ENCODE data around the gene DDAH2. TPM values are rescaled to one million over a fixed set of nuclear protein-coding genes. Genes with fewer than 3 reads are reported as not detected.

DDAH2 gene
- total RNA-seq, 2 donors from 2014 or later = 92.1 to 98.7 TPM

DNA sequence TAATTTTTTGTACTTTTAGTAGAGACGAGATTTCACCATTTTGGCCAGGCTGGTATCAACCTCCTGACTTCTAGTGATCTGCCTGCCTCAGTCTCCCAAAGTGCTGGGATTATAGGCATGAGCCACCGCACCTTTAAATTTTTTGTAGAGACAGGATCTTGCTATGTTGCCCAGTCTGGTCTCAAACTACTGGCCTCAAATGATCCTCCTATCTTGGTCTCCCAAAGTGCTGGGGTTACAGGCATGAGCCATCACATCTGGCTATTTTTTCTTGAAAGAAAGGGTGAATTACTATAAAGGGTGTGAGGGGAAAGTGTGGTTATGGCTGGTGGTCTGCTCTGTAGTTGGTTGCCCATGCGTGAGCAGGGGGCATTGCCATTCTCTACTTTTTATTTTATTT is 20.9 kb downstream of the DDAH2 start:
- no peak overlapping the region for H3K4me3 ChIP-seq
- no peak overlapping the region for H3K27ac ChIP-seq
- H3K36me3 ChIP-seq = no peaks in the 10 kb centered on the region
- no peaks in the 10 kb centered on the region for H3K27me3 ChIP-seq
- no peak for DNase-seq
- no peaks in the 10 kb centered on the region for H3K4me1 ChIP-seq
- no peak overlapping the region for H3K9ac ChIP-seq (ENCODE audit: low read depth in 2 of 2, low read length in 2 of 2)
- TF ChIP-seq, protein P1, sequence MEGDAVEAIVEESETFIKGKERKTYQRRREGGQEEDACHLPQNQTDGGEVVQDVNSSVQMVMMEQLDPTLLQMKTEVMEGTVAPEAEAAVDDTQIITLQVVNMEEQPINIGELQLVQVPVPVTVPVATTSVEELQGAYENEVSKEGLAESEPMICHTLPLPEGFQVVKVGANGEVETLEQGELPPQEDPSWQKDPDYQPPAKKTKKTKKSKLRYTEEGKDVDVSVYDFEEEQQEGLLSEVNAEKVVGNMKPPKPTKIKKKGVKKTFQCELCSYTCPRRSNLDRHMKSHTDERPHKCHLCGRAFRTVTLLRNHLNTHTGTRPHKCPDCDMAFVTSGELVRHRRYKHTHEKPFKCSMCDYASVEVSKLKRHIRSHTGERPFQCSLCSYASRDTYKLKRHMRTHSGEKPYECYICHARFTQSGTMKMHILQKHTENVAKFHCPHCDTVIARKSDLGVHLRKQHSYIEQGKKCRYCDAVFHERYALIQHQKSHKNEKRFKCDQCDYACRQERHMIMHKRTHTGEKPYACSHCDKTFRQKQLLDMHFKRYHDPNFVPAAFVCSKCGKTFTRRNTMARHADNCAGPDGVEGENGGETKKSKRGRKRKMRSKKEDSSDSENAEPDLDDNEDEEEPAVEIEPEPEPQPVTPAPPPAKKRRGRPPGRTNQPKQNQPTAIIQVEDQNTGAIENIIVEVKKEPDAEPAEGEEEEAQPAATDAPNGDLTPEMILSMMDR (IDR thresholded peaks at IDR 0.05) = no peak
- H3K9me3 ChIP-seq = no peaks in the 10 kb centered on the region
- intact Hi-C loops (cut with DNase I) = no loop called here

DNA sequence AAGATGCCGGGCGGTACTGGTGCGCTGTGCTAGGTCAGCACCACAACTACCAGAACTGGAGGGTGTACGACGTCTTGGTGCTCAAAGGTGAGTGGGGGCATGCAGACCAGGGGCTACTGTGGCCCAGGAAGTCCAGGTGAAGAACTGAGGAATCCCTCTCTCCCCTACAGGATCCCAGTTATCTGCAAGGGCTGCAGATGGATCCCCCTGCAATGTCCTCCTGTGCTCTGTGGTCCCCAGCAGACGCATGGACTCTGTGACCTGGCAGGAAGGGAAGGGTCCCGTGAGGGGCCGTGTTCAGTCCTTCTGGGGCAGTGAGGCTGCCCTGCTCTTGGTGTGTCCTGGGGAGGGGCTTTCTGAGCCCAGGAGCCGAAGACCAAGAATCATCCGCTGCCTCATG is 21.4 kb downstream of the DDAH2 start:
- no peaks in the 10 kb centered on the region for H3K36me3 ChIP-seq
- no peaks in the 10 kb centered on the region for H3K27me3 ChIP-seq
- intact Hi-C loops (cut with DNase I) = no loop called here
- no peak overlapping the region for H3K4me3 ChIP-seq
- TF ChIP-seq, protein P1 (IDR thresholded peaks at IDR 0.05) = no peak
- DNase-seq = no peak
- no peaks in the 10 kb centered on the region for H3K4me1 ChIP-seq
- no peak overlapping the region for H3K27ac ChIP-seq
- H3K9me3 ChIP-seq = no peaks in the 10 kb centered on the region
- H3K9ac ChIP-seq (ENCODE audit: low read depth in 2 of 2, low read length in 2 of 2) = no peak overlapping the region

DNA sequence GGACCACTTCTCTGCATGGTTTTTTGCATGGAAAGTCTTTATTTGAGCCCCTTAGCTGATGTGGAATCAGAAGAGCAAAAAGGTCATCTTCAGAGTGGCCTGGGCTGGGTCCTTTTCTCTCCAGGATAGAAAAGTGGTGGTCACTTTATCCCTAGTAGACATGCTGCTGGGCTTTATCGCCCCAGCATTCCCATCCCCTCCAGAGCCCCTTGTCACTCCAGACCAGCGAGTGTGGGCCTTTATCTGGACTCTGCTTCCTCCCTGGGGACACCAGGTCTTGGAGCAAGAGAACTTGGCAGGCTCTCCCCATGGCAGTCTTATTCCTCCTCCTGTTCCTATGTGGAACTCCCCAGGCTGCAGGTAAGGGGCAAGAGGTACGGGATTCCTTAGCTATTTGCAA is 22.5 kb downstream of the DDAH2 start, which contains the start of gene LY6G6F:
TSS of gene LY6G6F (plus strand) at position 268 of the 400 bp plus-strand sequence. CDS start at position 309, 41 bp downstream.
- no peaks in the 10 kb centered on the region for H3K36me3 ChIP-seq
- no peaks in the 10 kb centered on the region for H3K9me3 ChIP-seq
- TF ChIP-seq, protein P1 (IDR thresholded peaks at IDR 0.05) = no peak
- peaks cover 6% of the 10 kb centered on the region for H3K4me1 ChIP-seq
- no peak for DNase-seq
- no peak within 1 kb of the TSS for H3K27ac ChIP-seq
- intact Hi-C loops (cut with DNase I) = no loop called here
- H3K27me3 ChIP-seq = no peaks in the 10 kb centered on the region
- no peak within 1 kb of the TSS for H3K4me3 ChIP-seq
- no peak within 1 kb of the TSS for H3K9ac ChIP-seq (ENCODE audit: low read depth in 2 of 2, low read length in 2 of 2)

DNA sequence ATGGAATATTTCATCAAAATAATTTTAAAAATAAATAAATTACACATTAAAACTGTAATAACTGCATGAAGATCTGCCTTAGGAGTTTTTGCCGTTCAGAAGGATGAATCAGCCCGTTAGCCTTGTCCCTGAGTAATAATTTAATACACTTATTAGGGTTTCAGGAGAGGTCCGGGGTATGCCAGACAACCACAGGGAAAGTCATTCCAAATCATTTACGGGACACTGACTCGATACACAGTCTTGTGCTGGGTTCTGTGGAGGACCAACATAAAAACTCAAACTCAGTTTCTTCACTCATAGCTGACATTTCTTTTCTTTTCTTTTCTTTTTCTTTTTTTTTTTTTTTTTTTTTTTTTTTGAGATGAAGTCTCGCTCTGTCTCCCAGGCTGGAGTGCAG is 23.2 kb downstream of the DDAH2 start:
- Histone ChIP-seq H3K27me3 (no peaks in the 10 kb centered on the region), H3K9ac (ENCODE audit: low read depth in 2 of 2, low read length in 2 of 2) (no peak overlapping the region), H3K4me3 (no peak overlapping the region), H3K4me1 (peaks cover 12% of the 10 kb centered on the region), H3K36me3 (no peaks in the 10 kb centered on the region), H3K27ac (no peak overlapping the region), H3K9me3 (no peaks in the 10 kb centered on the region)
- TF ChIP-seq, protein P1 (IDR thresholded peaks at IDR 0.05) = no peak
- intact Hi-C loops (cut with DNase I) = no loop called here
- DNase-seq = no peak

DNA sequence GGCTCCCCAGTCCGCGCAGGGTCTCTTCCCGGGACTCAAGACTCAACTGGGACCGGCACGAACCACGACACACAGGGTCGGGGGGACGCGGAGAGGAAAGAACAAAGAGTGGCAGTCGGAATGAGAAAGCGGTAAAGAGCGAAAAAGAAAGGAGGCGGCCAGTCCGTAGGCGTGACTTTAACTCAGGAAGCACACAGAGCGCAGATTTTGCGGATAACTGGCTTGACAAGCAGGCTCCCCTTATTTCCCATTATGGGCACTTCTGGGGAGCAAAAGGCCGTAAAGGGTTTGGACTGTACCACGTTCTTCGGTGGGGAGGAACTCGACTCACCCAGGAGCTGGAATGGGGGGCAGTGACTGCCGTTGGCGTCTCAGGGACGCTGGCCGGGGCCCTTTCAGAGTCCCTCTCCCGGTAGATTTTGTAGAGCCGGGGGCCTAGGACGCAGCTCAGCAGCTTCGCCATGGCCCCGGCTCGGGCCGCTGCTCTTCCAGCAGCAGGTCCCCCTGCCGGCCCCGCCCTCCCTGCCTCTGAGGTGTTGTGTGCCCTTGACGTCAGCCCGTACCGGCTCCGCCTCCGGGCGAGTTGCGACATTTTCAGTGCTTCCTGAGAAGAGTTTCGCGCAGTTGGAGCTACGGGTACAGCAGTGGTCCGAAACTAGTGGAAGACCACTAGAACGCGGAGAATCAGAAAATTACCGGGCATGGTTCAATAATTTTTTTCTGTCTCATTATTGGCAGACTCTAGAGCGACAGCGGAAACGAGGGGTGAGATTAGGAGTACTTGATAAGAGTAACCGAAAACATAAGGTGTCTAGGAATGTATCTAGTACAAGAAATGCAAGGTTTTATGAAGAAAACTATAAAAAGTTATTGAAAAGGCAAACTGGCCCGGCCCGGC is 26.0 kb downstream of the DDAH2 start, which contains the start of gene ABHD16A:
TSS of gene ABHD16A (minus strand) at position 506 of the 898 bp plus-strand sequence. CDS start at position 463, 43 bp downstream.
- TF ChIP-seq, protein P1 (IDR thresholded peaks at IDR 0.05) = no peak
- peak within 1 kb of the TSS; percentile 95 for H3K27ac ChIP-seq
- H3K4me1 ChIP-seq = peaks cover 12% of the 10 kb centered on the region
- no peaks in the 10 kb centered on the region for H3K36me3 ChIP-seq
- DNase-seq = peak; percentile 99
- H3K9me3 ChIP-seq = no peaks in the 10 kb centered on the region
- H3K9ac ChIP-seq (ENCODE audit: low read depth in 2 of 2, low read length in 2 of 2) = peak within 1 kb of the TSS; percentile 91 to 99
- intact Hi-C loops (cut with DNase I) = loop anchor here (5.0 kb wide), 1 partner anchor 34 kb away; the partner anchor contains the start of gene CLIC1
- H3K4me3 ChIP-seq = peak within 1 kb of the TSS; percentile 48
- no peaks in the 10 kb centered on the region for H3K27me3 ChIP-seq

All from colonic mucosa (tissue), 4 donors.